ENCODE measurements around the gene CDK5RAP2. TPM values are rescaled to one million over a fixed set of nuclear protein-coding genes. Genes with fewer than 3 reads are reported as not detected.
A peak's percentile ranks its signal among the peaks of the same experiment; 100 is the strongest.

The CDK5RAP2 gene
- total RNA-seq, 1 donor from 2014 or later, result 54.7 TPM

DNA sequence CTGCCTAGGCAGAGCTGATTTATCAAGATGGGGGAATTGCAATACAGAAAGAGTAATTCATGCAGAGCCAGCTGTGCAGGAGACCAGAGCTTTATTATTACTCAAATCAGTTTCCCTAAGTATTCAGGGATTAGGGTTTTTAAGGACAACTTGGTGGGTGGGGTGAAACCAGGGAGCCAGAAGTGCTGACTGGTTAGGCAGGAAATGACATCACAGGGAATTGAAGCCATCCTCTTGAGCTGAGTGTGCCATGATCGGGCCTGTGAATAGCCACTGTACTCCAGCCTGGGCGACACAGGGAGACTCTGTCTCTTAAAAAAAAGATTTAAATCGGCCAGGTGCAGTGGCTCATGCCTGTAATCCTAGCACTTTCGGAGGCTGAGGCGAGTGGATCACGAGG lies 45.3 kb upstream of the CDK5RAP2 start:
- Histone ChIP-seq H3K27ac (no peak overlapping the region), H3K27me3 (ENCODE audit: low read depth) (no peaks in the 10 kb centered on the region), H3K9me3 (no peaks in the 10 kb centered on the region), H3K4me3 (no peak overlapping the region), H3K4me1 (peaks cover 11% of the 10 kb centered on the region), H3K36me3 (peaks cover 11% of the 10 kb centered on the region)
- TF ChIP-seq, protein P1, sequence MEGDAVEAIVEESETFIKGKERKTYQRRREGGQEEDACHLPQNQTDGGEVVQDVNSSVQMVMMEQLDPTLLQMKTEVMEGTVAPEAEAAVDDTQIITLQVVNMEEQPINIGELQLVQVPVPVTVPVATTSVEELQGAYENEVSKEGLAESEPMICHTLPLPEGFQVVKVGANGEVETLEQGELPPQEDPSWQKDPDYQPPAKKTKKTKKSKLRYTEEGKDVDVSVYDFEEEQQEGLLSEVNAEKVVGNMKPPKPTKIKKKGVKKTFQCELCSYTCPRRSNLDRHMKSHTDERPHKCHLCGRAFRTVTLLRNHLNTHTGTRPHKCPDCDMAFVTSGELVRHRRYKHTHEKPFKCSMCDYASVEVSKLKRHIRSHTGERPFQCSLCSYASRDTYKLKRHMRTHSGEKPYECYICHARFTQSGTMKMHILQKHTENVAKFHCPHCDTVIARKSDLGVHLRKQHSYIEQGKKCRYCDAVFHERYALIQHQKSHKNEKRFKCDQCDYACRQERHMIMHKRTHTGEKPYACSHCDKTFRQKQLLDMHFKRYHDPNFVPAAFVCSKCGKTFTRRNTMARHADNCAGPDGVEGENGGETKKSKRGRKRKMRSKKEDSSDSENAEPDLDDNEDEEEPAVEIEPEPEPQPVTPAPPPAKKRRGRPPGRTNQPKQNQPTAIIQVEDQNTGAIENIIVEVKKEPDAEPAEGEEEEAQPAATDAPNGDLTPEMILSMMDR (IDR thresholded peaks at IDR 0.05), result no peak
- ATAC-seq (peak in 1 of 2 donors; percentile 38), DNase-seq (no peak)
- intact Hi-C loops (cut with DNase I), result no loop called here

DNA sequence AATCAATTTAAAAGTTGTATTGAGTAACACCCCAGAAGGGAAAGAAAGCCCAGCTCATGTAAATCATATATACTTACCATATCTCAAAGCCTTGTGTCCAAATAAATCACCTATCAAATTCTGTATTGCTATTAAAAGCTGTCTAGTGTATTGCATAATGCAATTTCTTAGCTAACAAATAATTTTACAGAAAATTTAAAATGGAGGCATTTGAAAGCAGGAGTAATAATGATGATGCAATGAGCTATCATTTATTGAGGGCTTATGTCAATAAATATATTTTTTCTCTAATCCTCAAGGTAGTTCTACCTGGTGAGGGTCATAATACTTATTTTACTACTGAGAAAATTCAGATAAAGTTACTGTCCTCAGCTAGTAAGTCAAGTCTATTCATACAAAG lies 42.8 kb upstream of the CDK5RAP2 start:
- Histone ChIP-seq H3K36me3 (peaks cover 21% of the 10 kb centered on the region), H3K27me3 (ENCODE audit: low read depth) (no peaks in the 10 kb centered on the region), H3K9me3 (no peaks in the 10 kb centered on the region), H3K4me1 (peaks cover 11% of the 10 kb centered on the region), H3K27ac (no peak overlapping the region), H3K4me3 (no peak overlapping the region)
- TF ChIP-seq, protein P1 (IDR thresholded peaks at IDR 0.05), result no peak
- intact Hi-C loops (cut with DNase I), result no loop called here
- no peak for DNase-seq
- ATAC-seq, result no peak

DNA sequence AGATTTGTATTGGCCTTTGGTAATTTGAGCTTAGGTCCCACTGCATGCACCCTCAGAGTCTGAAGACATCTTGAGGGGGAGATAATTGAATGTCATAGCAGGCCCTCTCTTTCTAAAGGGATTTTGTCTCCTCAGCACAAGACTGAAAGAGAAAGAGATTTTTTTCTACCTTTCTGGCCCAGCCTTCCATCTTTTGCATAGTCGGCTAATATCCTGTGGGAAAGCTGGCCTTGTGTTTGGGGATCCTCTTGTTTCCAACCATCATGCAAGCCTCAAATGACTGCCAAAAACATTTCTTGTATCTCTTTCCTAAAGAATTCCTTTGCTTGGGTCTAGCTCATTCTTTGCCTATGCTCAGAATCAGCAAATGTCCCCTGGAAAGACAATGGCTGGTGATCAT lies 42.0 kb upstream of the CDK5RAP2 start:
- no peak for ATAC-seq
- TF ChIP-seq, protein P1 (IDR thresholded peaks at IDR 0.05), result no peak
- DNase-seq, result no peak
- Histone ChIP-seq H3K4me3 (no peak overlapping the region), H3K27me3 (ENCODE audit: low read depth) (no peaks in the 10 kb centered on the region), H3K27ac (no peak overlapping the region), H3K36me3 (peaks cover 21% of the 10 kb centered on the region), H3K9me3 (no peaks in the 10 kb centered on the region), H3K4me1 (peaks cover 9% of the 10 kb centered on the region)
- intact Hi-C loops (cut with DNase I), result no loop called here

DNA sequence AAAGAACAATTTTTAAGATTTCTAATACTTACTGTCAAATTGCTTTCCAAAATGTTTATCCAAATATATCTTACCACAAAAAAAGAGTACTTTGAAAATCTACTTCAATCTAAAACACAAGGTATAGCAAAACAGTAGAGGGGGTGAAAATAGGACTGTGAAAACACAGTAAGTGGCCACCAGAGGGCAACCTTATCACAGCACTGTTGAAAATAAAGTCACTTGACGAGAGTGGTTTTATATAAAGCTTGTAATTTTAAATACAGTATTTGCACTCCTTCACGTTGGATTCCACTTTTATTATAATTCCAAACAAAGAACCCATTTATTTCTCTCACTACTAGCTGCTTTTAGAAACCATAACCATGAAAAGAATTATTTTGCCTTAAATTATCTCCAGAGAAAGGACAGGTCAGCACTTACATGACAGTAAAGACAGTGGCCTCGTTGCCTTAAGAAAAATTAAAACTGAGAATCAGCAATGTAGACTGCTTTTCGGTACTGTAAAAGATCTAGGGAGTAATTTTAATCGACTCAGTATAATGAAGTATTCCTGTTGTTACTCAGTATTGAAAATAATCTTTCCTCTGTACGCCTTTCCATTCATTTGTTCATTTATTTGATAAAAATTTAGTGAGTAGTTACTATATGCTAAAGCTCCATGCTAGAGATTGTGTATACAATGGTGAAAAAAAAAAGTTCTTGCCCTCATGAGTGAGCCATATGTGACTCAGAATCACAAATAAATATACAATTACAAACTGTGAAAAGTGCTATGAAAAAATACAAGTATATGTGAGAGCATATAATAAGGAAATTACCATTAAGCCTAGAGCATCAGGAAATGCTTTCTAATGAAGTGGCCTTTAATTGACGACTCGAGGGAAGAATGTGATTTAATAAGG lies 40.0 kb upstream of the CDK5RAP2 start:
- Histone ChIP-seq H3K27me3 (ENCODE audit: low read depth) (no peaks in the 10 kb centered on the region), H3K9me3 (no peaks in the 10 kb centered on the region), H3K4me3 (no peak overlapping the region), H3K27ac (no peak overlapping the region), H3K36me3 (peaks cover 26% of the 10 kb centered on the region), H3K4me1 (no peaks in the 10 kb centered on the region)
- intact Hi-C loops (cut with DNase I), result no loop called here
- no peak for DNase-seq
- TF ChIP-seq, protein P1 (IDR thresholded peaks at IDR 0.05), result peak; percentile 82
- ATAC-seq, result peak; percentile 93

DNA sequence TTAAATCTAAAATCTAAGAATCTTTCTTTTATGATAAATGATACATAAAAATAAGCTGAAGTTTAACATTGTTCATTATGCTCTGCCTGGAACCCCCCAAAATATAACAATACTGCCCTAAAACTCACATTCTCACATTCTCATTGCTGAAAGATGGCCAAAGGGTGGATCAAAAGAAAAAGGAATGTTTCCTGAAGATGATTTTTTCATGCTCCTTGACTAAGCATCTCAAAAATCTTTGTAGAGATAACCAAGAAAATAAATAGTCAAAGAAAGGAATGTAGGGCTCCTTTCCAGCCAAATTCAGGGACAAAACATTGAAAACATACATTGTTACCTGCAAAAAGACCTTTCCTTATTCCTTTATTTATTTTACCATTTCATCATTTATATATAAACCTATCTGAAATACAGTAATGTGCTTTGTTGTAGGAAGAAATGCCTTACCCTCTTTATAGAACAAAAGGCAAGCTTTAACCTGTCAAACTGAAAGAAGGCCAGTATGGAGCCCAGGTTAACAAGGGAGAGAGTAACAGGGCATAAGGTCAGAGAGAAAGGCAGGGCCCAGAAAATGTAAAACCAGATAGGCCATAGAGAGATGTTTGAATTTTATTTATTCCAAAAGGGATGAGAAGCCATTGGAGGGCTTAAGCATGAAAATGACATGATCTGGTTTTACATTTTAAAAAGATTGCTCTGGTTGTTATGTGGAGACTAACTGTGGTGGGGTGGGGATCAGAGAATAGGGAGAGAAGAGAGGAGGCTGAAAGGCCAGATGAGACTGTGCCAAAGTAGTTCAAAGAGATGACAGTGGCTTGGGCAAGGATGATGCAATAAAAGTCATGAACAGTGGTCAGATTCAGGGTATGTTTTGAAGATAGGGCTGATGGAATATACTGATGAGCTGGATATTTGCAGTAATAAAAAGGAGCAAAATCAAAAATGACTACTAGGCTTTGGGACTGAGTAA lies 37.3 kb upstream of the CDK5RAP2 start:
- no peaks in the 10 kb centered on the region for H3K27me3 ChIP-seq (ENCODE audit: low read depth)
- no peaks in the 10 kb centered on the region for H3K4me1 ChIP-seq
- ATAC-seq, result no peak
- TF ChIP-seq, protein P1 (IDR thresholded peaks at IDR 0.05), result no peak
- intact Hi-C loops (cut with DNase I), result no loop called here
- H3K9me3 ChIP-seq, result no peaks in the 10 kb centered on the region
- peaks cover 24% of the 10 kb centered on the region for H3K36me3 ChIP-seq
- no peak overlapping the region for H3K4me3 ChIP-seq
- H3K27ac ChIP-seq, result no peak overlapping the region
- no peak for DNase-seq
